GM12878 (cell line): Measurements from ENCODE around the gene PRPF6.

Source experiments
- CTCF ChIP-seq, 3 experiments: IDR thresholded peaks in 2 of 3; conservative IDR thresholded peaks in 1 of 3; 2 replicates each; pipeline ENCODE4 v1.5.1; 2011; ENCODE audit warnings: low read depth in 3 of 3, low read length in 3 of 3, mild to moderate bottlenecking in 3 of 3, control low read depth in 2 of 3, moderate library complexity in 2 of 3, inconsistent platforms in 1 of 3, mixed read lengths in 1 of 3; ENCODE audit not compliant: control insufficient read depth in 2 of 3, insufficient read depth in 1 of 3; ENCODE audit errors: extremely low read depth in 1 of 3
- DPF2 ChIP-seq: fragments of 450-650 bp; IDR thresholded peaks from 2 replicates; pipeline ENCODE4 v1.6.1; 2017; ENCODE audit warnings: mild to moderate bottlenecking
- POLR2AphosphoS5 ChIP-seq: IDR thresholded peaks from 2 replicates; pipeline ENCODE4 v1.6.1; 2011; ENCODE audit warnings: mild to moderate bottlenecking, low read length, inconsistent platforms
- SMAD1 ChIP-seq: fragments of 450-650 bp; IDR thresholded peaks from 2 replicates; pipeline ENCODE4 v1.6.1; 2018; ENCODE audit warnings: mild to moderate bottlenecking, low read depth; ENCODE audit not compliant: partially characterized antibody
- ZBTB40 ChIP-seq: fragments of 450-650 bp; IDR thresholded peaks from 2 replicates; pipeline ENCODE4 v1.6.1; 2016; ENCODE audit warnings: mild to moderate bottlenecking, moderate library complexity, borderline replicate concordance

- TF ChIP-seq DPF2: no peak
- no peak for TF ChIP-seq SMAD1
- TF ChIP-seq CTCF (IDR thresholded peaks at IDR 0.05 in 2 of 3, conservative IDR thresholded peaks at IDR 0.05 in 1 of 3; ENCODE audit: control insufficient read depth in 2 of 3, extremely low read depth in 1 of 3, insufficient read depth in 1 of 3, low read depth in 3 of 3, low read length in 3 of 3): no peak
- TF ChIP-seq ZBTB40: no peak
- TF ChIP-seq POLR2AphosphoS5: no peak
Measured at GRCh38 chr20:63951398-63952209, 29.3 kb upstream of the PRPF6 start.
